NCI-H1105 (cell line): Measurements from ENCODE around the gene GALNT10.

Experiments
- DNase-seq: peaks from one replicate; lab custom pipeline; 2025; lab: John Stamatoyannopoulos, UW

GALNT10 gene

DNA sequence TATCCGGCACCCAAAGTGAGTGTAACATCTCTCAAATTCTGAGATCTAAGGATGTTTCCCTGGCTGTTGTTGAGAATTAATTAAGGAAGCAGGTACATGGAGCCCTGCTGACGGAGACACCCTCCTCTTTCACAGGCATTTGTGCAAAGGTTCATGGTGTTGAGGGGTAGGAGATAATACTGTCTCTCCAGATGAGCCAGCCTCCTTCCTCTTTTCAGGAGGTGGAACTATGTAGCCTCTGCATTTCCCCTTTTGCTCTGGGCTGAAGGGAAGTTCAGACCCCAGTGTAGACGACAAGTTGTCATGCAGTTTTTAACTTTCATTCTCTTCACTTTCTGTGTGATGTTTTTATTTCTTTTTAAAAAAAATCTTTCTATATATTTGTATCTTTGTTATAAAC is 107.5 kb downstream of the GALNT10 start:
- DNase-seq, result no peak

DNA sequence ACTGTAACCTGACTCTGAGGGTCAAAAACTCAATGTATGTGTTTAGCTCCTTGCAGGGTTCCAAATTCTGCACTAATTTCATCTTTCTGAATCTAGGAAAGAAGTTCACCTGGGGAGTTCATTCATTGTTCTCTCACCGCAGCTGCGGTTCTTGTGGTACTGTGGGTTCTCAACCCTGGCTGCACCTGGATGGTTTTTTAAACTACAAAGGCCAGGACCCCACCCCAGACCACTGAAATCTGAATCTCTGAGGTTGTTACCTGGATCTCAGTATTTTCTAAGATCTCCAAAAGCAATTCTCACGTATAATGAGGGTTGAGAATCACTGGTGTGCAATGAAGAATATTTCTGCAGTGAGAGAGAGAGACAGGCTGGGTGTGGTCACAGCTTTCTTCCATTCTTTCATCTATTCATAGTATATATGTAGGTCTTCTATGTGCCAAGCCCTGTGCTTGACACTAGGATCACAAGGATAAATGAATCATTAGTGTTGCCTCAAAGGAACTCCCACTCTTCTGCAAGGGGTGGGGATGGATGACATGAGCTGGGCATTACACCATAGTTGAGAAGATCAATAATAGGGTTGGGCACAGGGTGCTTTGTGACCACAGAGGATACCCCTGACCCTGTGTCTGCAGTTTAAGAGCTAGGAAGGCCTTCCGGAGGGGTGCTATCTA is 109.8 kb downstream of the GALNT10 start:
- no peak for DNase-seq

GRCh38 chr5:154301726-154302125 is 111.2 kb downstream of the GALNT10 start:
- DNase-seq, result no peak

DNA sequence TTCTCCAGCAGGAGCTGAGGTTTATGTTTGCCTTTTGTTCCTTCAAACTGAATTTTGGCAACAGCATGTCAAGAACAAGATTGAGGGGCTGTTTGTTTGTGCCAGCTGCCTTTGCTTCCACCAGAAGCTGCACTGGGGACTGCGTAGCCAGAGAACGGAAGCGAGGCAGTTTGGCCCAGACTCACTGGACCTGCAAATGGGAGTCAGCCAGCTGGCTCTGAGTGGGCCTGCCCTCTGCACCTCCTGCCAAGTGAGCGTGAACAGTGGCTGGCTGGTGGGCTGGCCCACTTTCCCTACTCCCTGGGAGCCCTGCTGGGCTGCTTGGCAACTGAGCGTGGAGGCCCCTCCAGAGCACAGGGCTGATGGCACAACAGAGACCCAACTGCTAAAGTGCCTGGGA is 111.6 kb downstream of the GALNT10 start:
- DNase-seq, result peak; percentile 15

DNA sequence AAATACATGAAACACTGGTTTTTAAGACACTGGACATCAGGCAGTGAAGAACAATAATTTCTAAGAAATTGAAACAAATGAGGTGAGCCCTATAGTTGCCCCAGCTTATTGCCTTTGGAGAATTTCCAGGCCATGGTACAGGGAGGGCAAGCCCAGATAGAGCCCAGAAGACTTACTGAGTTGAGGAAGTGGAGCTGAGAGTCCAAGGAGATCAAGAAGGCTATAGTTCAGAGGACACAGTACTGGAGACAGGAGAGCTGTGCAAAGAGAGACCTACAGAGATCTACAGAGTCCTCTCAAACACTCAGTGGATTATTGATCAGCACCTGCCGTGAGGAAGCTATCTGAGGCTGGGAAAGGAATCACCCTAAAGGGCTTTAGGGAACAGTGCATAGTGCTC is 112.6 kb downstream of the GALNT10 start:
- no peak for DNase-seq

GRCh38 chr5:154308443-154309370 is 118.2 kb downstream of the GALNT10 start:
- DNase-seq, result no peak

GRCh38 chr5:154309371-154309745 is 118.8 kb downstream of the GALNT10 start:
- DNase-seq, result no peak

DNA sequence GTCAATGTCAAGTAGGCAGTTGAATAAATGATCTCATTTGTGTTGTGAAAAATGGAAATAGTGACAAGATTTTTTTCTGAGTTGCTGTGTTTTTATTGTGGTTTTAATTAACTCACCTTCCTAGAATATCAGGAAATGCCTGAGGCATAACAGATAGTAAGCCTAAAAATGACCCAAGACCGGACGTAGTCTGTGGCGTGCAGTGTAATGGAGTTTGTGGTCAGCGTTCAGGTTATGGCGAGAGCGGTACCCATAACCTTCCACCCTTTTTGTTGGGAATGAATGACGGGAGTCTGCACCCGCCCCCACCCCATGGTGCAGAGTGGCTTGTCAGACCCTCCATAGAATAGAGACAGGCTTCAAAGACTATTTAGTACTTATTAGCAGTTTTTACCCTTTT is 119.3 kb downstream of the GALNT10 start:
- no peak for DNase-seq

GRCh38 chr5:154311362-154311761 is 120.8 kb downstream of the GALNT10 start:
- DNase-seq, result no peak

DNA sequence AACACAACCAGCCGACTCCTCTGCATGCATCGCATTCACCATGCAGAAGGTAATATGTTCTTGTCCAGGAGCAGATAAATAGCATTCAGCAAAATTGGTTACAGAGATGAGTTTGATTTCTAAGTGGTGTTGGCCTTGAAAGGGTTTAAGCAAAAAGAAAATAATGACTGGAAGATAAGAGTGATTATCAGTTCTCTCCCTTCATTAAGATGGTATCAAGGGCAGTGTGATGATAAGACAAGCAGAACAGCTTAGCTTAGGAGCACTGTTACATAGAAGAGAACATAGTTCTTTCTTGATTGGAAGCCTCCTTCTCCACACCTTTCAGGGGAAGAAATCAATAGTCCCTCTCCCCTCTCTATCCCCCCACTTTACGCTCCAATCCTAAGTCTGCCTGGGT is 121.5 kb downstream of the GALNT10 start:
- DNase-seq, result no peak

- no peak for DNase-seq
Measured at GRCh38 chr5:154312576-154312975, 122.0 kb downstream of the GALNT10 start.

- no peak for DNase-seq
Measured at GRCh38 chr5:154313360-154314017, 123.0 kb downstream of the GALNT10 start.

GRCh38 chr5:154315196-154315595 is 124.7 kb downstream of the GALNT10 start:
- DNase-seq, result no peak

GRCh38 chr5:154315756-154316155 is 125.2 kb downstream of the GALNT10 start:
- no peak for DNase-seq

- DNase-seq, result no peak
Measured at GRCh38 chr5:154316223-154316935, 125.8 kb downstream of the GALNT10 start.

- no peak for DNase-seq
Measured at GRCh38 chr5:154317916-154318315, 127.4 kb downstream of the GALNT10 start.

GRCh38 chr5:154318691-154319090 is 128.2 kb downstream of the GALNT10 start:
- no peak for DNase-seq

DNA sequence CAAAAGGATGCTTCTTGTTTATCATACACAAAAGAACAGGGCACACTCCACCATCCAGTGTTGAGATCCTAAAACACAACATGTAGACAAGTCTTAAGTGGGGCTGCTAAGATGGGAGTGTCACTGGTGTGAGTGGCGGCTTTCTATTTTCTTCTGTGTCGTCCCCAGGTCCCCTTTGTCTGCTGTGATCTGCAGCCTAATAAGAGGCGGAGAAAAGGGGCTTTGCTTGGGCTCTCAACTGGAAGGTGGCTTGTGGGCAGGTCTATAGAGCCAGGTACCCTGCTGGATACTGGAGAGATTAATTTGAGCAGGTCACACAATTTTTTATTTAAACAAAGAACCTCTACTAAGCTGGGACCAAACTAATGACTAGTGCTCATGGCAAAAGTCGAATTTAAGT is 129.2 kb downstream of the GALNT10 start:
- DNase-seq, result no peak

DNA sequence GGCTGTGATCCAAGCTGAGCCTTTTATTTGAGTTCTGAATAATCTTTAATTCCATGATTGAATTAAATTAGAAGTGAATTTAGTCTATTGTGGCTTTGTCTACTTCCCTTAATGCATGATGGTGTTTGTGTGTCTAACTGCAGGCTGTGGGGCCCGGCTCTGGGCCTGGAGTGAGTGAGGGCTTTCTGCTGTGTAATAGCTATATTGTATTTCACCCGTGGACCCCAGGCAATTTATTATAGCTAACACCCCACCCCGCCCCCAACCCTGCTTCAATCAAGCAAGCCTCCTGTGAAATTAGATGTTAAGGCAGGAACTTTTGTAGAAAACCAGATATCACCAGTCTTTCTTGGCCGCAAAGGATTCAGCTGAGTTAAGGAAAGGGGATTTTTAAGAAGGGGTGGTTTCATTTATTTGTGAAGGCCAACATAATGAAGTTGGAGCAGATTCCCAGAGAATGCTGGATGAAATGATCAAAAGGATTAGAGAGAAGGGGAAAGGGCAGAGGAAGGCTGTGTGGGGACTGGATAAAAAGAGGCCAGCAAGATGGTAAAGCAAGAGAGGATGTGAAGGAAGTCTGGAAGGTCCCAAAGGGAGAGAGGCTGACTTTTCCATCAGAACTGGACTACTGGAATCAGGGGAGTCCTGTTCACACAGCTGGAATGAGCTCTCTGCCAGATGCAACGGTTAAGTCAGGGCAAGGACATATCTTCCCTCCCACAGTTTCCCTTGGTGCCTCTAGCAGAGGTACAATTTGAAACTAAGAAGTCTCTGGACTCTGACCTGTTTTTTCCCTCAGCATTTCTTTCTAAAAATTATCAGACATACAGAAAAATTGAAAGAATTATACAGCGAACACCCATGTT is 129.9 kb downstream of the GALNT10 start:
- no peak for DNase-seq

DNA sequence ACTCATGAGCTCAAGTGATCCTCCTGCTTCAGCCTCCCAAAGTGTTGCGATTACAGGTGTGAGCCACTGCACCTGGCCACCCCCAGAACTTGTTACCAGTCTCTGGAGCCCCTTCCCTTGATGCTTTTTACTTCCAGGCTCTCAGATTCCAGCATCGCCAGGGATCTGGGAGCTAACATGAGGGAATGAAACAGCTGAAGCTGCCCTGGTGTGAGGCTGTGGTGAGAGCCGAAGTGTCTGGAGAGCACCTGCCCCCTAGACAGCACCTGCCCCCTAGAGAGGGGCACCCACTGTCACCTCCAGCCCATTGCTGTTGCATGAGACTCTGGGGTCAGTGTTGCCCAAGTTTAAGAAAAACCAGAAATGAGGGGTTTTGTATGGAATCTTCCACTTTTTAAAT is 131.0 kb downstream of the GALNT10 start:
- DNase-seq, result no peak

GRCh38 chr5:154324033-154324432 is 133.5 kb downstream of the GALNT10 start:
- no peak for DNase-seq
